EH (cell line): ENCODE measurements around the gene PIK3R6.
"Not testable (repeated sequence)": the region's sequence is repeated elsewhere in the genome, so short reads cannot be mapped to it uniquely, and the experiment has no call there.

ENCODE experiments used
- DNase-seq: peaks from one replicate; pipeline ENCODE4 v3.0.0-alpha.2; 2015; ENCODE audit warnings: low read depth

PIK3R6 gene

DNA sequence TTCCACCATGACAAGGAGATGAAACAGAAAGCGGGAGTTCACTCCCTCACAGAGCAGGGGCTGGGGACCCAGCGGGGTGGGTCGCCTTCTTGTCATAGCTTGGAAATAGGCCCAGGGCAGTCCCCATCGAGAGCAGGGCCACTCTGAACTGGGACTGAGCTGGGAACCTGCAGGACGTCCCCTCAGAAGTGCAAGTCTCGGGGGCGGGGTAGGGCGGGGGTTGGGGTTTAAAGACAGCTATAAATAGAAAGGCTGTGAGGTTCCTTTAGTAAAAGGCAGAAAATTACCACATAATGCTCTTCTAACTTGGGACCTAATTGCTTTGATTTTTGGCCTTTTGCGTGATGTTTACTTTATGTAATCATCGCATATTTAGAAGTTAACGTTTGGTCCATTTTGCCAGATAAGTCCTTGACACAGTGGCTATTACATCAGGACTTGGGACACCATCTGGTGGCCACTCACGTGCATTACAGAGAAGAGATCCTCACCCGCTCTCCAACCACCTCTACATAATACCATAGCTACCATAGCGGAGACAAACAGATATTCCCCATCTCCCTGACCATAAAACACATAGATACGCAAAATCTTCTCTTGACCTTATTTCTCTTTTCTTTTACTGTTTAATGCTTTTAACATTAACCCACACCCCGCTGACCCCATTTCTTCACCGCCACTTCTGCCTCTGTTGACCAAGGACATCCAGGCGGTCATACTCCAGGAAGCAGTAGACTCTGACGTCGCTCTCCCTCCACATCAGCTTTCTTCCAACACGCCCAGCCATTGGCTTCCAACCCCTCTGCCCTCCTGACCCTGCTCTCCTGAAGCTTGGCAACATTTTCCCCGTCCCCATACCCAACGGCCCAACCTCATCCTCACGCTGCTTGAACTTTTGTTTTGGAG is 27.5 kb upstream of the PIK3R6 start:
- peak; percentile 76 for DNase-seq

DNA sequence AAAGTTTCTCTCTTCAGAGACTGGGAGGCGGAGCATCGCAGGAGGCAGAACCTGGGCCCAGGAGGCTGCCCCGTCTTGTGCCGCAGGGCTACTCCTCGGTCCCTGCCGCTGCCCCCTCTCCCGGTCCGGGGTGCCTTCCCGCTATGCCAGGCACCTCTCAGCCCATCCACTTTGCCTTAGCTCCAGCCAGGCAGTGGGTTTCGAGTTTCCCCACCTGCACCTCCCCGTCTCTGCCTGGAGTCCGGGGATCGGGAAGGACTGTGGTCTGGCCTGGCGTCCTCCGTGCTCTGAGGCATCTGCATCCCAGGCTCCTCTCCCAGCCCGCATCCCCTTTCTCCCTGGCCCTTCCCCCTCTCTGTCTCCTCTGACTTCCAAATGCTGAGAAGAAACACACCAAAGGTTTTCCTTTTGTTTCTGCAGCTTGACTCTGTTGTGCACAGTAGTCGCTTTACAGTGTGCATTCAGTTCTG is 26.8 kb upstream of the PIK3R6 start:
- DNase-seq: no peak

DNA sequence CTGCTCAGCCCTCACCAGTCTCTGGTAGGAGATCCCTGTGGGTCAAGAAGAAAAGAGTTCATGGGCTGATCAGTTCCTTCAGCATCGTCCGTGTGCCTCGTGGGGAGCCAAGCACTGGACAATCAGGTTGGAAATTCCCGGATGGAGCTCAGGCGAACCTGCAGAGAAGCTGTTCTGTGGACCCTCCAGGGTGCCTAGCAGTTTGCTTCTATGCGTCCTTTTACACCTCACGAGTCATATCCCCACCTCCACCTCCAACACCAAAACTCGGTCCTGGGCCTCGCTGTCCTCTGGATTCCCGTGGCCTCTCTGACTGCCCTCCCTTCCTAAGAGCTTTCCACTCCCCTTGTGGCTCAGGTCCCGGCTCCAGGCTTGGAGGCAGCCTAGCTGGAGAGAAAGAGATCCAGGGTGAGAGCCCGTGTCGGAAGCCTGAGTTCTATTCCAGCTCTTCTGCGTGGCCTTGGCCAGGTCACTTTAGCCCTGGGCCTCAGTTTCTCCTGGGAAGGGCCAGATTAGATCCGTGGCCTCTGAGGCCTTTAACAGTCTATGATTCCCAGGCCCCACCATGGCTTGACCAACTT is 26.2 kb upstream of the PIK3R6 start:
- no peak for DNase-seq

DNA sequence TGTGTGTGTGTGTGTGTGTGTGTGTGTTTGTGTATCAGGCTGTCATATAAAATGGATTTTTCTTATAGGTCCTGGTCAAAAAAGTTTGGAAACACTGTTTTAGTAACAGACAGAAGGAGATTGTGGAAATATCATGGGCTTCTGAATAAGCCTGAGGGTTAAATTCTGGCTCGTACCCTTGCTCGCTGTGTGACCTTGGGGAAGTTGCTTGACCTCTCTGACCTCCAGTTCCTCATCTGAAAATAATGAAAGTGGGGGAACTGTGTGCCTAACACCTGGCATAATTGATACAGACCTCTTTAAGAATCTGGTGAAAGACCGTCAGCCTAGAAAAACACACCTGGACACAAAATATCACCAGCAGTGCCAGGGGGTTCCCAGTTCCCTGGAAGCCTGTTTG is 25.6 kb upstream of the PIK3R6 start:
- DNase-seq: no peak

DNA sequence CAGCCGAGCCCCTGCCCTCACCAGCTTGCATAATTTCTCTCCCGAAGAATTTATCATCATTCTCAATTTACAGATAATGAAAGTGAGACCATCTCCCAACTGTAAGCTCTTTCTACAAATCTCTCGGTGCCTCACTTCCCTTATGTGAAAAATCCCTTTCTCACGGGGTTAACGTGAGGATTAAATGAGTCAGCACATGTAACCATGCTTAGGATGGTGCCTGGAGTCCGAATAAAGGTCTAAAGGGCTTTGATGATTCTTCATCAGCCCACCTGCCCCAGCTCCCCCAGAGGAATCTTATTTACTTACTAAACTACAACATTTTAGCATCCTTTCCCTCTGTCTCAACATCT is 24.8 kb upstream of the PIK3R6 start:
- peak; percentile 4 for DNase-seq

DNA sequence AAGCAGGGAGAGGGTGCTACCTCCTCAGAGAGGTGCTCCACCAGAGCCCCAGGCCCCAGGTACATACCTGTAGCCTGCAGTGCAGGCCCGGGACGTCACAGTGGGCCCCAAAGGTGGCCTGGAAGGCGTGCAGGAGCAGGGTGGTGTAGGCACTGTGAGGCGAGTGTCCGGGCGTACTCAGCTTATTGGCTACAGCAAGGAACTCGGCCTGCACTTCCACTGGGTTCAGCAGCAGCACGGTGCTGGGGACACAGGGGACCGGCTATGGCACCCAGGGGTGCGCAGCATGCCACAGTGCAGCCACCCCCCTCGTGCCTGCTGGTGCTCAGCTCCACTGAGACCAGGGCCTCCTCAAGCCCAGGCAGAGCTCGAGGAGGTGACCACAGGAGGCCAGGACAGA is 23.2 kb upstream of the PIK3R6 start:
- DNase-seq: no peak

DNA sequence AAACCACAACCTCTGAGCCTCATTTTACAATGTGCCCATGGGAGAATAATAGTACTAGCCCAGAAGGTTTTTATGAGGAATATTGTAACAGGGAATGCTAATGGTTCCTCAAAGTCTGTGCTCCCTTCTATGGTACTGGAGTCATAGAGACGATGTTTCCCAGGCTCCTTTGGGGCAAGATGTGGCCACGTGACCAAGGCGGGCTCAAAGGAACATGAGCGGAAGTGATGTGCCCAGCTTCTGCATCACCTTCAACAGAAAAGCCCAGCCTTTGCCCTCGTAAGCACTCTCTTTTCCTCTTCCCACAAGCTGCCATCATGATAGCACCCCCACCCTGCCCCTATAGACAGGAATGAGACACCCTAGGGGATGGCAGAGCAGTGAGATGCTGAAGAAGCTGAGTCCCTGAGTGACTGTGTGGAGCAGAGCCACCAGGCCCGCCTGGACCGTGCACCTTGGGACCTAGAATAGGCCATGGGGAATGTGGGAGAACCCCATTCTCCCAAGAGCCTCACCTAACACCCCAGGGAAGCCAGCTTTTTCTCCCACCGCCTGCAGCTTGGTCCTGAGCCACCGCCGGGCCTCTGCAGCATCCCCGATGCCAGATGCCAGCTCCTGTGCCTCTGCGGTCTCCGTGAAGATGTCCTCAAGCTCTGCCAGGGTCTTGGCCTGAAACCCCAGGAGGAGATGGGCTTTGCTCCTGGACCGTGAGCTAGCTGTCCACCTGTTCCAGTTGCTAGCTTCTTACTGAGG is 22.2 kb upstream of the PIK3R6 start:
- no peak for DNase-seq

DNA sequence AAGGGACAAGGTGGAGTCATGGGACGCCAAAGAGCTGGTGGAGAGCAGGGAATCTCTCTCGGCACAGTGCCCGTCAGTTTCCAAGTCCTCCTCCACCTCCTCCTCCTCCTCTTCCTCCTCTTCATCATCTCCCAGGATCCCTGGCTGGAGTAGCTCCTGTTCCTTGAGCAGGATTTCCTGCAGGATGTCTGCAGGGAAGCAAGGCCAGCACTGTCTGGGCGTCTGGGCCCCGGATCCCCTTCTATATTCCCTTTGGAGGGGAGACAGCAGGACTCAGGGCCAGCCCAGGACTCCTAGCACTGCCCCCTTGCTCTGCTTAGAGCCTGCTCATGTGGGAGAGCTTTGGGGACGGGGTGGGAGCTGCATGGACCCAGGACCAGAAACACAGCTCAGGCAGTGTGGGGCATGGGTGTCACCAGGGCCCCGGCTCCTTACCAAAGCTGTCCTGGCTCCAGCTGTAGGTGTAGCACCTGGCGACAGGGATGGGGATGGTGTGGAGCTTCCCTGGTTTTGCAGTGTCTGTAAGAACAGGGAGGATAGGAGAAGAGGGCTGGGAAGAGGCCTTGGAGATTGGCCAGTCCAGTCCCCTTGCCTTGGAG is 21.3 kb upstream of the PIK3R6 start:
- no peak for DNase-seq

DNA sequence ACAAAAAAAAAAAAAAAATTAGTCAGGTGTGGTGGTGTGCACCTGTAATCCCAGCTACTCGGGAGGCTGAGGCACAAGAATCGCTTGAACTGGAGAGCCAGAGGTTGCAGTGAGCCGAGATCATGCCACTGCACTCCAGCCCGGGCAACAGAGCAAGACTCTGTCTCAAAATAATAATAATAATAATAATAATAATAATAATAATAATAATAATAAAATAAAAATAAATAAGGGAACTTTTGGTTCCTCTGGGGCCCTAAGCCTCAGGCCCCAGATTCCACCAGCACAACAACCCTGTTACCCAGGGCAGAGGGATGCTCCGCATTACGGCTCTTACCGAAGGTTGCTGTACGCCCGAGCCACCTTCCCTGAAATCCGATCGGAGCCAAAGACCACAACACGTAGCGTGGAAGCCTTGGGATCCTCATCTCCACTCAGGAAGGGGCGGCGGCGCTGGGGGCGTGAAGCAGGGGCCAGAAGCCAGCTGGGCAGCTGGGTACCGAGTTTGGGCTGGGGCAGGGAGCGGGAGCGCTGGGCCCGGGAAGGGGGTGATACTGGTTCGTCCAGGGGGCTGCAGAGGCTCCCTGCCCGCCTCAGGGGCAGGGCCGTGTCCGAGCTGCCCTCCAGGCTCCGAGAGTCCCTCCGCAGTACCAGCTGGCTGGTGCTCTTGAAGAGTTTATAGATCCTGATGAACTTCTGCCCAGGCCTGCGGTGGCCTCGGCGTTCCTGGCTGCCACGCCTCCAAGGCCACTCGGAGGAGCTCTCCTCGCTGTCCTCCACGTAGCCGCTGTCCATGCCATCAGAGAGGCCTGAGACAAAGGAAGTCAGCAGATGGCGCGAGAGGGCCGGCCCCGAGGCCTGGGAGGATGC is 20.6 kb upstream of the PIK3R6 start:
- DNase-seq: peak; percentile 57

DNA sequence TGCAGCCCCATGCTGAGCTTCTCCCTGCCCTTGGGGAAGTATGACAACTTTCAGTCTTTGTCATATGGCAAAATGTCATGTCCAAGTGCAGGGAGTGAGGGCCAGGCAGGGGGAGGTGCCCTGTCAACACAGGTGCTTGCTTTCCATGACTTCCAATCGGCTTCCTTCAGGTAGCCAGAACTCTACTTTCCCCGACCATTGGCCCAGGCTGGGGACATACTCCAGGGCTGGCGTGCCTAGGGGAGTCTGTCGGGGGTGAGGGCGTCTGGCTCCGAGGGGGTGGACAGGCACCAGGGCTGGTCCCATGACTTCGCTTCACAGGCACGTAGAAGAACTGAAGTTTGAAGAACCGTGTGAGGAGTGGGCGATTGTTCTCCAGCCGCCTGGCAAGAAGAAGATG is 19.8 kb upstream of the PIK3R6 start:
- DNase-seq: no peak

DNA sequence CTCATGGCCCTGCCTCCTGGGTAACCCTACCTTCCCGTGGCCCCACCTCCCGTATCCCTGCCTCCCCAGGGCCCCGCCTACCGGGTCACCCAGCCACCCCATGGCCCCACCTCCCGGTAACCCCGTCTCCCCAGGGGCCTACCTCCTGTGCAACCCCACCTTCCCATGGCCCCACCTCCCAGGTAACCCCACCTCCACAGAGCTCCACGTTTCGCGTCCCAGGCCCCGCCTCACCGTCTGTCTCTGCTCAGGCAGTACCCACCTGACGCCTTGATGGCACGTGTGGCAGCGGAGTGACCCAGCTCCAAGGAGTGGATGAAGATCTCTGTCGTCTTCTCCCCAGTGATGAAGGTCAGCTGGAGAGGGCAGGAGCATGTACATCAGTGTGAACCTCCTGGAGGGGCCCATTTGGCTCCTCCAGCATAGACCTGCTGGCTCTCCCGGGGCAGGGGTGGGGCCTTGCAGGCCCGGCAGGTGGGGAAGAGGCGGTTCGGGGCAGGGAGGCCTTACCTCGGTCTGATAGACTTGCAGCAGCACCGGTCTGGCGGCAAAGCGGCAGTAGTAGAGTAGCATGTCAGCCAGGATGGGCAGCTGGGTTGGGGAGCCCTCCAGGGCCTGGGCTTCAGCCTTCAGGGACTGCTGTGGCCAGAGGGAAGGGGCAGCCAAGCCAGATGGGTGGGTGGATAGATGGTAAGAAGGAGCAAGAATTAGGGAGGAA is 18.7 kb upstream of the PIK3R6 start:
- no peak for DNase-seq

DNA sequence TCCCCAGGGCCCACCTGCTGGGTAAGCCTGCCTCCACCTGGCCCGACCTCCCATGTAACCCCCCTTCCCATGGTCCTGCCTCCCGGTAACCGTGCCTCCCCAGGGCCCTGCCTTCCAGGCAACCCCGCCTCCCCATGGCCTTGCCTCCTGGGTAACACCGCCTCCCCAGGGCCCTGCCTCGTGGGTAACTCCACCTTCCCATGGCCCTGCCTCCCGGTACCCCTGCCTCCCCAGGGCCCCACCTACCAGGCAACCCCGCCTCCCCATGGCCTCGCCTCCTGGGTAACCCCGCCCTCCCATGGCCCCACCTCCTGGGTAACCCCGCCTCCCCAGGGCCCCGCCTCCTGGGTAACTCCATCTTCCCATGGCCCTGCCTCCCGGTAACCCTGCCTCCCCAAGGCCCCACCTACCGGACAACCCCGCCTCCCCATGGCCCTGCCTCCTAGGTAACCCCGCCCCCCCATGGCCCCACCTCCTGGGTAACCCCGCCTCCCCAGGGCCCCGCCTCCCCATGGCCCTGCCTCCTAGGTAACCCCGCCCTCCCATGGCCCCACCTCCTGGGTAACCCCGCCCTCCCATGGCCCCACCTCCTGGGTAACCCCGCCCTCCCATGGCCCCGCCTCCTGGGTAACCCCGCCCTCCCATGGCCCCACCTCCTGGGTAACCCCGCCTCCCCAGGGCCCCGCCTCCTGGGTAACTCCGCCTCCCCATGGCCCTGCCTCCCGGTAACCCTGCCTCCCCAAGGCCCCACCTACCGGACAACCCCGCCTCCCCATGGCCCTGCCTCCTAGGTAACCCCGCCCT is 17.9 kb upstream of the PIK3R6 start:
- not testable (repeated sequence) for DNase-seq

DNA sequence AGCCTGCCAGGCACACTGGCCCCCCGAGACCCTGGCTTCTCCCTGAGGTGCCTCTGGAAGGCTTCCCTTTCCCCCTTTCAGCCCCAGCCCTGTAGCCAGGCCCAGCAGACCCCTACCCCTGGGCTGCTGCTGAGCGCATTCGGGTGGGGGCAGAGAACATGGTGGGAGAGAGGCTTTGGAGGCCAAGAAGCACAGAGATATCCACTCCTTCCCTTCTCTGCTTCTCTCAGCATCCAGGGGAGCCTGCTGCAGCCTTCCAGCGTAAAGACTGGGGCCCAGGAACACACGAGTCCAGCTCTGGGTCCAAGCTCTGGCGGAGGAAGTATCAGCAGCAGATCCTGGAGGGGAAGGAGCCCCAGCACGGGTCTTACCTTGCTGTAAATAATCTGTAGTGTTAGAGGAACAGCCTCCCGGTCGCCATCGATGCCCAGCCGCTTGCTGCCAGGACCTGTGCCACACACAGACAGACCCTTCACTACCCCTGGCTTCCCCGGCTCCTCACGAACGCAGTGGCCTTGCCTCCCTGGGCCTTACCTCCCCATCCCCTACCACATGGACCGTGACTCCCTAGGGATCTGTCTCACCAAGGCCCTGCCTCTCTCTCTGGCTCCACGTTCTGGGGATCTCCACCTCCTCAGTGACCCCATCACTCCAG is 17.0 kb upstream of the PIK3R6 start:
- DNase-seq: no peak

DNA sequence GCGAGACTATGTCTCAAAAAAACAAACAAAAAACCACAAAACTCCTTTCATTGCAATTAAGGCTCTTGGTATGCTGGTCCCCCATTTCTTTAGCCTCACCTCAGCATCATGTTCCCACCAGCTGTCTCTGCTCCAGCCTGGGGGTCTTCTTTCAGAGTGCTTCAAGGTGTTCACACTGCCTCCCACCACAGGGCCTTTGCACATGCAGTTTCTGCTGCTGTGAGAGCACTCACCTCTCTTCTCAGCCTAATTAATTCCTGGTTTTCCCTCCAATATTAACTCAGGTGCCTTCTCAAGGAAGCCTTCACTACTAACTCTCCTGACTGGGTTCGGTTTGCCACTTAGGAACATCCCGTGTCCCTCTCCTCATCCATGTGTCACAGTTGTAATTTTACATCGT is 15.9 kb upstream of the PIK3R6 start:
- no peak for DNase-seq

DNA sequence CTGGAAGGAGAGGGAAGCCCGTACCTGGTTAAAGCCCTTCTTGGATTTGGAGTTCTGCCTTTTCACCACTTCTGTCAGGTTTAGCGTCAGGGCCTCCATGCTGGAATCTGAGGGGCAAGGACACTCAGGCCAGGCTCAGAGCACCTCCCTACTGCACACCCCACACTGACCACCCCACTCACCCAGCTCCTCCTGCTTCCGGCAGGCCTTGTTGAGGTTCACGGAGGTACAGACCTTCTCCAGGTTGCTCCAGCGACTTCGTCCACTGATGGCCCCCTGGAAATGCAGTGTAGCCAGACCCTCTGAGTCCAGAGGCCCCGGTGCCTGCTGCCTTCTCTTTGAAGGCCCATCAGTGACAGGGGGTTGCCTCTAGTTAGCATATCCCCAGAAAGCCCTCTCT is 14.1 kb upstream of the PIK3R6 start:
- no peak for DNase-seq

DNA sequence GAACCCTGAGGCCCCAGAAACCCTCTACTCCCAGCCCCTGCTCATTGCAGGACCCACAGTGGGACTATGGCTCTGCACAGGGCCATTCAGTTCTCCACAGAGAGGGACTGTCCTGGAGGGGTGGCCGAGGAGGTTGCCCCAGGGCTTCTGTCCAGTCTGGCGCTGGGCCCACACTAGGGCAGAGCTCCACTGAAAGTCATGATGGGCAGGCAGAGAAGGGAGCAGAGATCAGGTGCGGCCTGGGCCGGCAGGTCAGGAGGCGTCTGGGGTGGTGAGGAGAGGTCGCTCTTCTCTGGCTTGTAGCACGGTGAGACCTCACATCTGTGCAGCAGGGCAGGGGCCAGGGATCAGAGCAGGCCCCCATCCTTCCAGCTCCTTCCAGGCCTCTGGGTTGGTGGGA is 13.0 kb upstream of the PIK3R6 start:
- DNase-seq: no peak

DNA sequence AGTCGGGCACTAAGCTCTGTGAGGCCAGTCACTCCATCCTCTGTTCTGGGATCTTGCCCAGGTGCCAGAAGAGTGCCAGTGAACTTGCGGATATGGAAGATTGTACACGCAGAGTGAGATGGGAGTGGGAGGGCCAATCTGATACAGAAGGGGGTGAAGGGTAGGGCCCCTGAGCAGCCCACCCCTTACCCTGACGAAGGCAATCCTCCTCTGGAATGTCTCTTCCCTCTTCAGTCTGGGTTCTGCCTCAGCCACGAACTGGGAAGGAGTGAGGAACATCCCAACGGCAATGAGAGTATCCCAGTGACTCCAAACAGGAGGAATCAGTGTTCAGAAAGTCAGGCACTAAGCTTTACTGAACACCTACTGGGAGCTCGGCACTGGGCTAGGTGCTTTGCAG is 11.9 kb upstream of the PIK3R6 start:
- no peak for DNase-seq

DNA sequence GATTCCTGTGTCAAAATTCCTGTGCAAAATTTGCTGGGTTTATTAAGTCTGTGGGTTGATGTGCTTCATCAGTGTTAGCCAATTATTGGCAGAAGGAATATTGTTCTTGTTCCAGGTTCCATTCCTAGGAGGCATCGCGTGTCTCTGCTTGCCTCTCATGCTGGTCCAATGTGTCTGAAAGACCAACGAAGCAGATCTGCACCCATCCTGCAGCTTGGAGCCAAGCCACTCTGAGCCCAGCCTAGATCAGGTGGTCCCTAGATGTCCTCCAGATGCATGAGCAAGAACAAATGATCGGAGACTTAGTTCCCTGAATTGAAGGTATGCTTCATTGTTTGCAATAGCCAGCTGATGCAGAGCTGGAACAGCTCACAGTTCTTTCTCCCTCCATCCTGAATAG is 10.5 kb upstream of the PIK3R6 start:
- DNase-seq: no peak

DNA sequence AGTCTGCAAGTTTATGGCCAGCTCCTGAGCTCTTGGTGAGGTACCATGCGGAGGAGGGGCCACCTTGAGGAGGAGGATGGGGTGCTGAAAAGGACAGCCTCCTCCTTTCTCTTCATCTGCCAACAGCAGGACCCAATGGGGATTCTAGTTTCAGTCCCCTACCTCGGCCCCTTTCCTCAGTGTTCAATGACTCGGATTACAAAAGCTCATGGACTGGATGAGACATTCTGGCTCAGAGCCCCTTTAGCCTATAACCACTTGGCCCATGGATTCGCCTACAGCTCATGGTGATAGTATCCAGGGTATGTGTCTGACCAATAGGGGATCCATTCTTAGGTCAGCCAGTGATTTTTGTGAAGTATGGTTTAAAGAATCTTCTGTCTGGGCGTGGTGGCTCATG is 8.5 kb upstream of the PIK3R6 start:
- DNase-seq: peak; percentile 55

DNA sequence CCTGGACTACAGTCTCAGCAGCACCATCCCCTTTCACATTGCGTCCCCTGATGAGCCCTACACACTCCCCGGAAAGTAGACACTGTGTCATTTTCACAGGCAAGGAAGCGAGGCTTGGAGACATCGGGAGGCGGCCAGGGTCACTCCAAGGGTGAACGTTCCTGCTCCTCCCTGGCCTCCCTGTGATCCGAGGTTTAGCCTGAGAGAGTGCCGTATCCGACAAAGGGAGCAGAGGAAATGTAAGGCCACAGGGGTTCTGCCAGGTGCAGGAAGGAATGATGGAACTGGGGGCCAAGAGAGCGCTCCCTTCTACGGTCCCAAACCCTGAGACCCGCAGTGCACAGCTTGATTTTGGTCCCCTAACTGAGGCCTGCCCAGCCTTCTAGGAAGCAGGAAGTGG is 8.0 kb upstream of the PIK3R6 start:
- no peak for DNase-seq
